Right cardiac atrium (tissue), 5 donors: ENCODE measurements around the gene C1QTNF8. TPM values are rescaled to one million over a fixed set of nuclear protein-coding genes. Genes with fewer than 3 reads are reported as not detected.

ENCODE experiments used
- polyA plus RNA-seq: library from polyadenylated mRNA; stranded (reverse); fragments of 200-250 nt; gene quantifications from one replicate; pipeline ENCODE4 v1.2.3, GENCODE V29; 2013
- total RNA-seq, 4 donors: library from RNA; stranded (reverse); fragmentation: NEBNext Ultra II Directional; extraction: Animal tissue kit (Norgen Biotek cat#: 25700); gene quantifications; one replicate each; pipeline ENCODE4 v1.2.1, GENCODE V29; 2021
- donor health status: healthy with polysubstance abuse.
- donor health status: DM: no; HTN: yes; CAD: no.
- donor health status: DM: no; HTN: no; CAD: no.
- donor health status: DM: no; HTN: yes; CAD: no; lungs with severe emphysema.
- donor health status: DM: yes; HTN: yes; CAD: no.

C1QTNF8 gene
- total and polyA plus RNA-seq, 5 donors = 0.05 to 0.23 (median 0.15) TPM; not detected in 2

Other genes starting within 250 kb of the C1QTNF8 start
- 10 to 100 TPM; 10.6 to 13.3 (median 11.2) TPM for gene LMF1, start 125.3 kb downstream of the C1QTNF8 start, total RNA-seq
- 7.8 TPM for gene LMF1, start 125.3 kb downstream of the C1QTNF8 start, polyA plus RNA-seq
- 1 to 10 TPM in 3 of 4 donors, under 1 TPM in 1; 0.97 to 2.1 (median 1.9) TPM for gene SOX8, start 114.5 kb downstream of the C1QTNF8 start, total RNA-seq
- gene SOX8, start 114.5 kb downstream of the C1QTNF8 start, polyA plus RNA-seq = 1.5 TPM
- gene SSTR5, start 23.5 kb downstream of the C1QTNF8 start, total RNA-seq = 10 to 100 TPM in 3 of 4 donors, 1 to 10 TPM in 1; 7.7 to 35.3 (median 22.6) TPM
- 13.4 TPM for gene SSTR5, start 23.5 kb downstream of the C1QTNF8 start, polyA plus RNA-seq
- 1 to 10 TPM; 4.2 to 7.8 (median 6.0) TPM for gene CACNA1H, start 56.9 kb upstream of the C1QTNF8 start, total RNA-seq
- 7.5 TPM for gene CACNA1H, start 56.9 kb upstream of the C1QTNF8 start, polyA plus RNA-seq
- under 1 TPM in 1 of 4 donors, not detected in 3; 0.21 TPM for gene TPSG1, start 129.0 kb upstream of the C1QTNF8 start, total RNA-seq
- not detected for gene TPSG1, start 129.0 kb upstream of the C1QTNF8 start, polyA plus RNA-seq
- 1 to 10 TPM in 3 of 4 donors, not detected in 1; 3.7 to 7.1 (median 6.7) TPM for gene TPSB2, start 133.9 kb upstream of the C1QTNF8 start, total RNA-seq
- 1.8 TPM for gene TPSB2, start 133.9 kb upstream of the C1QTNF8 start, polyA plus RNA-seq
- gene TPSAB1, start 144.5 kb upstream of the C1QTNF8 start, total RNA-seq = 1 to 10 TPM; 1.6 to 8.3 (median 4.7) TPM
- 1.2 TPM for gene TPSAB1, start 144.5 kb upstream of the C1QTNF8 start, polyA plus RNA-seq
- gene TPSD1, start 159.8 kb upstream of the C1QTNF8 start, total RNA-seq = under 1 TPM in 2 of 4 donors, not detected in 2; 0.26 to 0.85 TPM
- 0.16 TPM for gene TPSD1, start 159.8 kb upstream of the C1QTNF8 start, polyA plus RNA-seq
- gene UBE2I, start 213.4 kb upstream of the C1QTNF8 start, total RNA-seq = 10 to 100 TPM; 73.5 to 95.3 (median 87.8) TPM
- 76.5 TPM for gene UBE2I, start 213.4 kb upstream of the C1QTNF8 start, polyA plus RNA-seq
- 1 to 10 TPM in 3 of 4 donors, under 1 TPM in 1; 0.53 to 2.7 (median 2.0) TPM for gene BAIAP3, start 237.4 kb upstream of the C1QTNF8 start, total RNA-seq
- 1.6 TPM for gene BAIAP3, start 237.4 kb upstream of the C1QTNF8 start, polyA plus RNA-seq